Ishikawa (cell line): ENCODE data around the gene CT83.

ENCODE experiments used
- CEBPB ChIP-seq: IDR thresholded peaks from 2 replicates; pipeline ENCODE4 v1.6.1; 2012
- CREB1 ChIP-seq: IDR thresholded peaks from 2 replicates; pipeline ENCODE4 v1.6.1; 2012; ENCODE audit warnings: low read depth
- NFIC ChIP-seq: IDR thresholded peaks from 2 replicates; pipeline ENCODE4 v1.6.1; 2012
- RAD21 ChIP-seq: IDR thresholded peaks from 2 replicates; pipeline ENCODE4 v1.6.1; 2012; ENCODE audit warnings: low read depth
- TAF1 ChIP-seq: IDR thresholded peaks from 2 replicates; pipeline ENCODE4 v1.6.1; 2012; ENCODE audit warnings: low read depth, mild to moderate bottlenecking
- TEAD4 ChIP-seq: IDR thresholded peaks from 2 replicates; pipeline ENCODE4 v1.6.1; 2012
- USF1 ChIP-seq: IDR thresholded peaks from 2 replicates; pipeline ENCODE4 v1.6.1; 2012
- YY1 ChIP-seq: IDR thresholded peaks from 2 replicates; pipeline ENCODE4 v1.6.1; 2012; ENCODE audit warnings: low read depth
- ZBTB7A ChIP-seq: IDR thresholded peaks from 2 replicates; pipeline ENCODE4 v1.6.1; 2012; ENCODE audit warnings: low read depth
- TF ChIP-seq, protein P1 (sequence below): IDR thresholded peaks from 2 replicates; pipeline ENCODE4 v1.6.1; 2012; ENCODE audit warnings: low read depth, mild to moderate bottlenecking
- TF ChIP-seq, protein P2 (sequence below): IDR thresholded peaks from 2 replicates; pipeline ENCODE4 v1.6.1; 2012

Gene CT83

GRCh38 chrX:116417214-116417613 is 45.6 kb downstream of the CT83 start:
- TF ChIP-seq CREB1 (no peak), NFIC (0 out of 2 replicates have a peak, but pooled peaks have one; percentile 10)

DNA sequence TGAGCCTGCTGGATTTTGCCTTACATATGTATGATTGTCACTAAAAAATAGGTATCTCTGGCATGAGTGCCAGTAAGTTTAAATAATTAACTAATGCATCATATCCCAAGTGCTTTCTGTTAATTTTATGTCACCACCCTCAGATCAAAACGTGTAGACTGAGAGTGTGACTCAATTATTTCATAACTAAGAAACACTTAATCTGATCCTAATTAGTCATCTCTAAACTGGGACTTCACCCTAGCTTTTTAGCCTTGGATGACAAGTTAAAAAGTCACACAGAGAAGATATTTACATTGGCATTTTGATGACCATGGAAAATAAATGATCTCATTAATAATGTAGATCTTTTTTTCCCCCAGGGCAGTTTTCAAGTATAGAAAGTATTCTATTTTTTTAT is 49.5 kb downstream of the CT83 start:
- TF ChIP-seq, protein P1, sequence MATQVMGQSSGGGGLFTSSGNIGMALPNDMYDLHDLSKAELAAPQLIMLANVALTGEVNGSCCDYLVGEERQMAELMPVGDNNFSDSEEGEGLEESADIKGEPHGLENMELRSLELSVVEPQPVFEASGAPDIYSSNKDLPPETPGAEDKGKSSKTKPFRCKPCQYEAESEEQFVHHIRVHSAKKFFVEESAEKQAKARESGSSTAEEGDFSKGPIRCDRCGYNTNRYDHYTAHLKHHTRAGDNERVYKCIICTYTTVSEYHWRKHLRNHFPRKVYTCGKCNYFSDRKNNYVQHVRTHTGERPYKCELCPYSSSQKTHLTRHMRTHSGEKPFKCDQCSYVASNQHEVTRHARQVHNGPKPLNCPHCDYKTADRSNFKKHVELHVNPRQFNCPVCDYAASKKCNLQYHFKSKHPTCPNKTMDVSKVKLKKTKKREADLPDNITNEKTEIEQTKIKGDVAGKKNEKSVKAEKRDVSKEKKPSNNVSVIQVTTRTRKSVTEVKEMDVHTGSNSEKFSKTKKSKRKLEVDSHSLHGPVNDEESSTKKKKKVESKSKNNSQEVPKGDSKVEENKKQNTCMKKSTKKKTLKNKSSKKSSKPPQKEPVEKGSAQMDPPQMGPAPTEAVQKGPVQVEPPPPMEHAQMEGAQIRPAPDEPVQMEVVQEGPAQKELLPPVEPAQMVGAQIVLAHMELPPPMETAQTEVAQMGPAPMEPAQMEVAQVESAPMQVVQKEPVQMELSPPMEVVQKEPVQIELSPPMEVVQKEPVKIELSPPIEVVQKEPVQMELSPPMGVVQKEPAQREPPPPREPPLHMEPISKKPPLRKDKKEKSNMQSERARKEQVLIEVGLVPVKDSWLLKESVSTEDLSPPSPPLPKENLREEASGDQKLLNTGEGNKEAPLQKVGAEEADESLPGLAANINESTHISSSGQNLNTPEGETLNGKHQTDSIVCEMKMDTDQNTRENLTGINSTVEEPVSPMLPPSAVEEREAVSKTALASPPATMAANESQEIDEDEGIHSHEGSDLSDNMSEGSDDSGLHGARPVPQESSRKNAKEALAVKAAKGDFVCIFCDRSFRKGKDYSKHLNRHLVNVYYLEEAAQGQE = no peak
- no peak for TF ChIP-seq RAD21
- no peak for TF ChIP-seq USF1
- TF ChIP-seq, protein P2, sequence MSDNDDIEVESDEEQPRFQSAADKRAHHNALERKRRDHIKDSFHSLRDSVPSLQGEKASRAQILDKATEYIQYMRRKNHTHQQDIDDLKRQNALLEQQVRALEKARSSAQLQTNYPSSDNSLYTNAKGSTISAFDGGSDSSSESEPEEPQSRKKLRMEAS = no peak
- no peak for TF ChIP-seq TAF1
- TF ChIP-seq YY1 = no peak
- no peak for TF ChIP-seq TEAD4
- no peak for TF ChIP-seq ZBTB7A
- no peak for TF ChIP-seq CEBPB
- no peak for TF ChIP-seq CREB1
- no peak for TF ChIP-seq NFIC
